Sigmoid colon (tissue), 7 donors: Measurements from ENCODE around the gene DMRTB1. TPM values are rescaled to one million over a fixed set of nuclear protein-coding genes. Genes with fewer than 3 reads are reported as not detected.

Source experiments
- DNase-seq: peaks from one replicate; pipeline ENCODE4 v3.0.0-alpha.2; 2019
- H3K27ac ChIP-seq, 4 donors: fragments of 200-600 bp; sonication (generic); one replicate each; pipeline ENCODE4 v1.5.1; 2016 to 2019; ENCODE audit warnings: mild to moderate bottlenecking in 1 of 4
- H3K27me3 ChIP-seq, 3 donors: fragments of 200-600 bp; sonication (generic); one replicate each; pipeline ENCODE4 v1.5.1; 2019; ENCODE audit warnings: mild to moderate bottlenecking in 1 of 3
- H3K36me3 ChIP-seq, 4 donors: fragments of 200-600 bp; sonication (generic); one replicate each; pipeline ENCODE4 v1.5.1; 2016 to 2019
- H3K4me1 ChIP-seq, 4 donors: fragments of 200-600 bp; sonication (generic); one replicate each; pipeline ENCODE4 v1.5.1; 2017 to 2019
- H3K4me3 ChIP-seq, 4 donors: fragments of 200-600 bp; sonication (generic); one replicate each; pipeline ENCODE4 v1.5.1; 2017 to 2019; ENCODE audit warnings: mild to moderate bottlenecking in 2 of 4, moderate library complexity in 1 of 4
- H3K9me3 ChIP-seq, 4 donors: fragments of 200-600 bp in 3 of 4; sonication (generic) in 3 of 4; one replicate each; pipeline versions ENCODE4 v1.5.1 to v1.6.1; 2013 to 2019
- CTCF ChIP-seq, 4 experiments: fragments of 450-650 bp in 3 of 4; fragments of 200-600 bp in 1 of 4; IDR thresholded peaks; one replicate each; pipeline ENCODE4 v1.5.1; 2016 to 2019; ENCODE audit warnings: antibody characterized with exemption in 4 of 4, mild to moderate bottlenecking in 3 of 4, moderate library complexity in 2 of 4
- EP300 ChIP-seq, 4 donors: sonication (generic); formaldehyde crosslinking; IDR thresholded peaks; one replicate each; pipeline ENCODE4 v1.6.1; 2017; ENCODE audit warnings: antibody characterized with exemption in 4 of 4
- POLR2A ChIP-seq, 2 donors: fragments of 450-650 bp; IDR thresholded peaks; one replicate each; pipeline ENCODE4 v1.6.1; 2016; ENCODE audit warnings: antibody characterized with exemption in 2 of 2, mild to moderate bottlenecking in 2 of 2, moderate library complexity in 2 of 2
- POLR2AphosphoS5 ChIP-seq, 4 donors: sonication (generic); formaldehyde crosslinking; IDR thresholded peaks; one replicate each; pipeline ENCODE4 v1.6.1; 2017; ENCODE audit warnings: antibody characterized with exemption in 4 of 4
- WGBS, 2 donors: extraction: QIAGEN DNeasy Blood & Tissue Kit; methylation state at CpG; one replicate each; pipeline ENCODE4 v1.1.7; 2013; 5-methylcytosine and 5-hydroxymethylcytosine counted together
- intact Hi-C: fragments of 100-400 bp; cut with DNase I; formaldehyde crosslinking; loops from one replicate; pipeline ENCODE4 v1.15.1; 2023
- polyA plus RNA-seq, 3 donors: library from polyadenylated mRNA; stranded (reverse); fragments of 200-250 nt; gene quantifications; one replicate each; pipeline ENCODE4 v1.2.3, GENCODE V29; 2013
- total RNA-seq, 4 donors: library from RNA; depleted of rRNA; stranded (reverse); fragments of >200 nt; gene quantifications; one replicate each; pipeline ENCODE4 v1.1.0, GENCODE V29; 2016
- donor health status: healthy with polysubstance abuse.
- donor health status: Bipolar disorder and iron deficiency.
- donor health status: healthy.

DMRTB1 gene
- total and polyA plus RNA-seq, 7 donors = not detected

- H3K4me1 ChIP-seq = no peaks in the 10 kb centered on the region
- no peaks in the 10 kb centered on the region for H3K36me3 ChIP-seq
- no peak for DNase-seq
- H3K27ac ChIP-seq = no peak overlapping the region
- H3K27me3 ChIP-seq = no peaks in the 10 kb centered on the region
- no peak overlapping the region for H3K4me3 ChIP-seq
- no peaks in the 10 kb centered on the region for H3K9me3 ChIP-seq
- intact Hi-C loops = no loop called here
- 97 to 98% methylated on average over 79 of the region's 79 CpGs for WGBS, 2 donors
- no peak for TF ChIP-seq POLR2A (IDR thresholded peaks at IDR 0.05)
- no peak for TF ChIP-seq POLR2AphosphoS5 (IDR thresholded peaks at IDR 0.05)
- no peak for TF ChIP-seq CTCF (IDR thresholded peaks at IDR 0.05)
- TF ChIP-seq EP300 (IDR thresholded peaks at IDR 0.05) = no peak
Measured at GRCh38 chr1:53438427-53439336, 20.5 kb upstream of the DMRTB1 start.

- Histone ChIP-seq H3K9me3 (no peaks in the 10 kb centered on the region), H3K4me3 (no peak overlapping the region), H3K27ac (no peak overlapping the region), H3K4me1 (no peaks in the 10 kb centered on the region), H3K36me3 (no peaks in the 10 kb centered on the region), H3K27me3 (no peaks in the 10 kb centered on the region)
- WGBS, 2 donors = 96 to 98% methylated on average over 58 of the region's 58 CpGs
- TF ChIP-seq EP300 (IDR thresholded peaks at IDR 0.05) (no peak), POLR2AphosphoS5 (IDR thresholded peaks at IDR 0.05) (no peak), POLR2A (IDR thresholded peaks at IDR 0.05) (no peak), CTCF (IDR thresholded peaks at IDR 0.05) (no peak)
- DNase-seq = no peak
- intact Hi-C loops = no loop called here
Measured at GRCh38 chr1:53439337-53440207, 19.6 kb upstream of the DMRTB1 start.

GRCh38 chr1:53440633-53441032 lies 18.6 kb upstream of the DMRTB1 start:
- no peak overlapping the region for H3K4me3 ChIP-seq
- no peaks in the 10 kb centered on the region for H3K27me3 ChIP-seq
- WGBS, 2 donors = 96% methylated on average over 6 of the region's 6 CpGs
- H3K4me1 ChIP-seq = no peaks in the 10 kb centered on the region
- TF ChIP-seq POLR2AphosphoS5 (IDR thresholded peaks at IDR 0.05) (no peak), POLR2A (IDR thresholded peaks at IDR 0.05) (no peak), CTCF (IDR thresholded peaks at IDR 0.05) (no peak), EP300 (IDR thresholded peaks at IDR 0.05) (no peak)
- no peak overlapping the region for H3K27ac ChIP-seq
- no peak for DNase-seq
- no peaks in the 10 kb centered on the region for H3K9me3 ChIP-seq
- H3K36me3 ChIP-seq = no peaks in the 10 kb centered on the region
- intact Hi-C loops = no loop called here

GRCh38 chr1:53442299-53442698 lies 16.9 kb upstream of the DMRTB1 start:
- Histone ChIP-seq H3K36me3 (no peaks in the 10 kb centered on the region), H3K27ac (no peak overlapping the region), H3K4me1 (no peaks in the 10 kb centered on the region), H3K4me3 (no peak overlapping the region), H3K27me3 (no peaks in the 10 kb centered on the region), H3K9me3 (no peaks in the 10 kb centered on the region)
- no peak for TF ChIP-seq CTCF (IDR thresholded peaks at IDR 0.05)
- no peak for TF ChIP-seq POLR2AphosphoS5 (IDR thresholded peaks at IDR 0.05)
- TF ChIP-seq POLR2A (IDR thresholded peaks at IDR 0.05) = no peak
- no peak for TF ChIP-seq EP300 (IDR thresholded peaks at IDR 0.05)
- 34 to 66% methylated on average over 2 of the region's 2 CpGs for WGBS, 2 donors
- DNase-seq = no peak
- intact Hi-C loops = no loop called here
